AG10803 (cell line): ENCODE data around the gene ACTL8.
A peak's percentile ranks its signal among the peaks of the same experiment; 100 is the strongest.

ENCODE experiments used
- DNase-seq: peaks from one replicate; pipeline ENCODE4 v3.0.0; 2010; ENCODE audit warnings: low read depth
- H3K4me3 ChIP-seq: 2 replicates; pipeline ENCODE4 v1.5.1; 2011; ENCODE audit warnings: mild to moderate bottlenecking, low read length, control low read depth
- CTCF ChIP-seq: conservative IDR thresholded peaks from 2 replicates; pipeline ENCODE4 v1.5.1; 2011; ENCODE audit warnings: mild to moderate bottlenecking, low read length, control low read depth, inconsistent platforms

The ACTL8 gene

GRCh38 chr1:17860812-17861211 is 105.7 kb downstream of the ACTL8 start:
- no peak for TF ChIP-seq CTCF
- DNase-seq, result no peak
- no peak overlapping the region for H3K4me3 ChIP-seq

DNA sequence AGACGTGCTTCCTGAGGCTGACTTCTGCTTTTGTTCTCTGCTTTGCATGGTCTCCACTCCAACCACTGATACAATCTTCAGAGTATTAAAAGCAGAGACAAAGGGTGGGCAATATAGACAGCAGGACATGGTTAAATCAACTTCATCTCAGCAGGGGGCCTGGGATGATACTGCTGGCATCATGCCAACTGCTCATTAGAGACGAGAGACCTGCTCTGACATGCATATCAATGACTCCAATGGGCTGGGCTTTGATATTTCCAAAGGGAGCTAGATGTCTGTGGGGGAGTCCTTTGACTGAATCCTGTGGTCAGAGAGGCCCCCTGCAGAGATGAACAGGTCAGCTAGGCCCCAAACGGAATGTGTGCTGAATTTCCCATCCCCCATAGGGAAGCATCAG is 106.6 kb downstream of the ACTL8 start:
- H3K4me3 ChIP-seq, result no peak overlapping the region
- no peak for DNase-seq
- no peak for TF ChIP-seq CTCF

- DNase-seq, result no peak
- H3K4me3 ChIP-seq, result no peak overlapping the region
- TF ChIP-seq CTCF, result no peak
Observed at GRCh38 chr1:17862121-17862520, 107.0 kb downstream of the ACTL8 start.

DNA sequence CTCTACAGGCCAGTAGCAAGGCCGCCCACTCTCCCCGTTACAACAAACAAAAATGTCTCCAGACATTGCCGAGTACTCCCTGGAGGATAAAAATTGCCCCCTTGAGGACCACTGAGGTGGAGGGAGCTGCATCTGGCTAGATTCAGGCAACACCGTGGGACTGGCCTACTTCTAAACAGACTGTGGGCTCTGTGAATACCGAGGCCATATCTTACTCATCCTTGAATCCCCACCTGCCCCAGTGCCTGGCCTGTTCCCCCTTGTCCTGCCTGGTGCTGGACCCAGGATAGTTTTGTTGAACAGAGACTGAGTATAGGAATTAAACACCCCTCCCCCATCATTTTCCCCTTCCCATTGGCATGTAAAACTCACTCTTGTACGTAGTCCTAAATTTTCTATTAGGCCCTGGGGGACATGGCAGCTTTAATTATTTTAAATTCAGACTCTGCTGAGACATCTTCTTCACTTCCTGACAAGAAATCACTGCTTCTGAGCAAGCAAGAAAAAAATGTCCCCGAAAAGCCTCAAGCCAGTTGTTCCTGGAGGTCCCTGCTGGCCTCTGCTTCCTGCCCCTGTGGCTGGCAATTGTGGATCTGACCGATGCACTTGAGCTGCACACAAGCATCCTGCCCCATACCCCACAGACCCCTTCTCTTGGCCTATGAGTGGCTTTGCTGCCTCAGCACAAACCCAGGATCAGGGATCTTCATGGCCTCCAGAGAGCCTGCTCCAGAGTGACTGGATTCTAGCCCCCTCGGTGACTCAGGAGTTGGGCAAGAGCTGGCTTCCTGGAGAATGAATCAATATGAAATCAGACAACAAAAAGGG is 111.0 kb downstream of the ACTL8 start:
- peak overlapping the region; percentile 32 for H3K4me3 ChIP-seq
- TF ChIP-seq CTCF, result no peak
- DNase-seq, result peak; percentile 92

DNA sequence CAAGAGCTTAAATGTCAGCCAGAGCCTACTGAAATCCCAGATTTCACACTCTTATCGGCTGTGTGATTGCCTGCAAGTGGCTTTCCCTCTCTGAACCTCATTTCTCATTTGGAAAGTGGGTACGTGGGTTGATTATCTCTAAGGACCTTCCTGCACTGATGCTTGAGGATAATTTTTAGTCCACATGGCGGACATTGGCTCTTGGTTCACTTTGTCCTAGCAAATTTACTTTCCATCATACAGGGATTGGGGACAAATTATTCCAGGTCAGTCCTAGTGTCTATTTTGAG is 111.6 kb downstream of the ACTL8 start:
- DNase-seq, result no peak
- H3K4me3 ChIP-seq, result no peak overlapping the region
- TF ChIP-seq CTCF, result no peak

DNA sequence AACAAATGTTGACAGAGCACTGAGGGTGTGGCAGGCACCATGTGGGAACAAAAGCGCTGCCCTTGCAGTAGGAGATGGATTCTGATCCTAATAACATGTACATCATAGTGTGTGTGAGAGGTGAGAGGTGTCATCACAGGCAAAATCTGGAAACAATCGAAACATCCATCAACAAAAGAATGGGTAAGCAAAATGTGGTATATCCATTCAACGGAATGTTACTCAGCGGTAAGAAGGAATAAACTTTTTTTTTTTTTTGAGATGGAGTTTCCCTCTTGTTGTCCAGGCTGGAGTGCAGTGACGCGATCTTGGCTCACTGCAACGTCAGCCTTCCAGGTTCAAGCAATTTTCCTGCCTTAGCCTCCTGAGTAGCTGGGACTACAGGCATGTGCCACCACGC is 112.3 kb downstream of the ACTL8 start:
- no peak overlapping the region for H3K4me3 ChIP-seq
- no peak for DNase-seq
- TF ChIP-seq CTCF, result no peak

- no peak for TF ChIP-seq CTCF
- DNase-seq, result peak; percentile 53
- no peak overlapping the region for H3K4me3 ChIP-seq
Observed at GRCh38 chr1:17869815-17870214, 114.7 kb downstream of the ACTL8 start.
